ENCODE measurements around the gene NUP43.
"Not testable (repeated sequence)": the region's sequence is repeated elsewhere in the genome, so short reads cannot be mapped to it uniquely, and the experiment has no call there.

The NUP43 gene

DNA sequence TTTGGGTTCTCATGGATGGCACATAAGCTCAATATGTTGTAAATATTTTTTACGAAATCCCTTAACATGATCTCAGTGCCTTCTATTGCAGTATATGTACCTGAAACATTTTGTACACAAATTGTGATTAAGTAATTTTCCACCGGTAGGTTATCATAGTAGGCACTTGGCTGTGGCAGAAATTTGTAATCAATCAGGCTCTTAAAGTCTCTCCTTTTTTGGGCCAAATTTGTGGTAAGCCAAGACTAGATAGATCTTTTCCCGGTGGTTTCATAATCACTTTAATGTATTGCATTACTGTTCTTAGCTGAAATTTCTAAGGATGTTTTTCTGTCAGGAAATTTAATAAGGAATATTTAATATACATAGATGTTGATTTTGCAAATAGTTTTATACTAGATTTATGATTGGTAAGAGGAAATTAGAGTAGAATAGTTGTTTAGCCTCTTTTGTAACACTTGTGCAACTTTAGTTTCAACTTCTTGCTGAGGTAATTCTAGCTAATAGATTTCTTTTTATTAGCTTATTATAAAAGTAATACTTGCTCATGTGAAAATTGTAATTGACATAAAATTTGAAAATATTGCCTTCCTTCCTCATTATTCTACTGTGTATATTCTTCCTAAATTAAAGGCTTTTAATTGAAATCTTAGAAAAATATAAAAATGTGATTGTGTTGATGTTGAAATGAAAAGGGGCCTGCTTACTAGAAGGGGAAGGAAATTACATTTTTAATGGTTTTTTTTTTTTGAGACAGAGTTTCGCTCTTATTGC, 6.5 kb upstream of the NUP43 start:
- Histone ChIP-seq H2AK5ac (ENCODE audit: low read depth, low read length) (no peak overlapping the region), H3K79me1 (ENCODE audit: low read depth, low read length) (peaks cover 8% of the 10 kb centered on the region), H3K27me3 (ENCODE audit: control insufficient read depth in 3 of 3, insufficient read depth in 3 of 3, low read depth in 1 of 3, low read length in 3 of 3) (no peaks in the 10 kb centered on the region), H3K4me2 (ENCODE audit: insufficient read depth, low read length, poor library complexity, severe bottlenecking) (no peak overlapping the region), H3K4me3 (ENCODE audit: low read length in 2 of 2) (no peak overlapping the region), H2BK12ac (ENCODE audit: low read length) (no peak overlapping the region), H3K36me3 (replicated peaks in 1 of 2; ENCODE audit: control insufficient read depth in 2 of 2, insufficient read depth in 2 of 2, low read length in 2 of 2) (no peaks in the 10 kb centered on the region), H3K4me1 (ENCODE audit: control insufficient read depth in 2 of 2, insufficient read depth in 1 of 2, low read depth in 1 of 2, low read length in 2 of 2) (peaks cover 0 to 3% of the 10 kb centered on the region in 2 donors), H4K91ac (ENCODE audit: low read depth, low read length, poor library complexity) (no peak overlapping the region), H2BK120ac (ENCODE audit: low read depth, low read length) (no peak overlapping the region), H2AFZ (ENCODE audit: low read length) (no peak overlapping the region), H3K27ac (replicated peaks; ENCODE audit: low read length) (no peak overlapping the region), H3K9ac (ENCODE audit: low read depth, low read length, poor library complexity) (no peak overlapping the region), H2BK15ac (ENCODE audit: low read length) (no peak overlapping the region), H3K14ac (ENCODE audit: low read length) (no peak overlapping the region), H3K23ac (ENCODE audit: low read depth, low read length, poor library complexity) (no peak overlapping the region), H2BK5ac (ENCODE audit: low read length) (no peak overlapping the region), H3K4ac (ENCODE audit: low read length) (no peak overlapping the region), H4K8ac (ENCODE audit: low read depth, low read length) (no peak overlapping the region), H3K9me3 (replicated peaks in 1 of 2; ENCODE audit: control insufficient read depth in 2 of 2, insufficient read depth in 1 of 2, low read depth in 1 of 2, low read length in 2 of 2) (peaks cover 0 to 2% of the 10 kb centered on the region in 2 donors), H3K18ac (ENCODE audit: low read length) (no peak overlapping the region)
- DNase-seq (ENCODE audit: low spot score), result no peak
- no CpG with 5 or more reads among the region's 4 CpGs for WGBS, 2 donors (ENCODE audit: extremely low coverage in 2 of 2, insufficient read length in 2 of 2, insufficient replicate concordance in 1 of 2)

DNA sequence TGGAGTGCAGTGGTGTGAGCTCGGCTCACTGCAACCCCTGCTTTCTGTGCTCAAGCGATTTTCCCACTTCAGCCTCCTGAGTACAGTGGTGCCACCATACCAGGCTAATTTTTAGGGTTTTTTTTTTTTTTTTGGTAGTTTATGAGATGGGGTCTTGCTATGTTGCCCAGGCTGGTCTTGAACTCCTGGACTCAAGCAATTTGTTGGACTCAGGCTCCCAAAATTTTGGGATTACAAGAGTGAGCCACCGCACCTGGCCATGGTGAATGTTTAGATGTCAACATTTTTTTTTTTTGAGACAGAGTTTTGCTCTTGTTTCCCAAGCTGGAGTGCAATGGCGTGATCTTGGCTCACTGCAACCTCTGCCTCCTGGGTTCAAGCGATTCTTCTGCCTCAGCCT, 5.6 kb upstream of the NUP43 start:
- H3K79me1 ChIP-seq (ENCODE audit: low read depth, low read length); H2AFZ ChIP-seq (ENCODE audit: low read length); H2BK120ac ChIP-seq (ENCODE audit: low read depth, low read length); H2BK15ac ChIP-seq (ENCODE audit: low read length); H3K27ac ChIP-seq (replicated peaks; ENCODE audit: low read length); DNase-seq (ENCODE audit: low spot score); H3K27me3 ChIP-seq (ENCODE audit: control insufficient read depth in 3 of 3, insufficient read depth in 3 of 3, low read depth in 1 of 3, low read length in 3 of 3); H4K91ac ChIP-seq (ENCODE audit: low read depth, low read length, poor library complexity); H3K9me3 ChIP-seq (replicated peaks in 1 of 2; ENCODE audit: control insufficient read depth in 2 of 2, insufficient read depth in 1 of 2, low read depth in 1 of 2, low read length in 2 of 2); H3K4me2 ChIP-seq (ENCODE audit: insufficient read depth, low read length, poor library complexity, severe bottlenecking); H3K14ac ChIP-seq (ENCODE audit: low read length); H4K8ac ChIP-seq (ENCODE audit: low read depth, low read length); H3K18ac ChIP-seq (ENCODE audit: low read length); H3K36me3 ChIP-seq (replicated peaks in 1 of 2; ENCODE audit: control insufficient read depth in 2 of 2, insufficient read depth in 2 of 2, low read length in 2 of 2); H3K23ac ChIP-seq (ENCODE audit: low read depth, low read length, poor library complexity); H3K4me3 ChIP-seq (ENCODE audit: low read length in 2 of 2); H3K9ac ChIP-seq (ENCODE audit: low read depth, low read length, poor library complexity); H2AK5ac ChIP-seq (ENCODE audit: low read depth, low read length); H2BK5ac ChIP-seq (ENCODE audit: low read length); H2BK12ac ChIP-seq (ENCODE audit: low read length); H3K4ac ChIP-seq (ENCODE audit: low read length); H3K4me1 ChIP-seq (ENCODE audit: control insufficient read depth in 2 of 2, insufficient read depth in 1 of 2, low read depth in 1 of 2, low read length in 2 of 2): not testable (repeated sequence)
- WGBS, 2 donors (ENCODE audit: extremely low coverage in 2 of 2, insufficient read length in 2 of 2, insufficient replicate concordance in 1 of 2), result no CpG with 5 or more reads among the region's 5 CpGs

DNA sequence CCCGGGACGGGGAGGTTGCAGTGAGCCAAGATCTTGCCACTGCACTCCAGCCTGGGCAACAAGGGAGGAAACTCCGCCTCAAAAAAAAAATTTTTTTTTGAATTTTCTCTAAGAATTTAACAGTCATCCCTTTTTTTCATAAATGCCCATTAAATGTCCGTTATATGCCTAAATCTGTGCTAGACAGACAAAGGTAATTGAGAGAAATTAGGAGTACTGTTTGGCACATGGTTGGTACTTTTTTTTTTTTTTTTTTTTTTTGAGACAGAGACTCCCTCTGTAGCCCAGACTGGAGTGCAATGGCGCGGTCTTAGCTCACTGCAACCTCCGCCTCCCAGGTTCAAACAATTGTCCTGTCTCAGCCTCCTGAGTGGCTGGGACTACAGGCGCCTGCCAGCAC, 4.9 kb upstream of the NUP43 start:
- H2AK5ac ChIP-seq (ENCODE audit: low read depth, low read length), result no peak overlapping the region
- DNase-seq (ENCODE audit: low spot score), result no peak
- H2BK12ac ChIP-seq (ENCODE audit: low read length), result no peak overlapping the region
- H4K8ac ChIP-seq (ENCODE audit: low read depth, low read length), result no peak overlapping the region
- H2BK5ac ChIP-seq (ENCODE audit: low read length), result no peak overlapping the region
- no peak overlapping the region for H2AFZ ChIP-seq (ENCODE audit: low read length)
- H3K36me3 ChIP-seq (replicated peaks in 1 of 2; ENCODE audit: control insufficient read depth in 2 of 2, insufficient read depth in 2 of 2, low read length in 2 of 2), result no peaks in the 10 kb centered on the region
- no peak overlapping the region for H3K9ac ChIP-seq (ENCODE audit: low read depth, low read length, poor library complexity)
- no CpG with 5 or more reads among the region's 8 CpGs for WGBS, 2 donors (ENCODE audit: extremely low coverage in 2 of 2, insufficient read length in 2 of 2, insufficient replicate concordance in 1 of 2)
- no peak overlapping the region for H4K91ac ChIP-seq (ENCODE audit: low read depth, low read length, poor library complexity)
- H3K4me3 ChIP-seq (ENCODE audit: low read length in 2 of 2), result no peak overlapping the region
- no peak overlapping the region for H3K27ac ChIP-seq (replicated peaks; ENCODE audit: low read length)
- H3K4me1 ChIP-seq (ENCODE audit: control insufficient read depth in 2 of 2, insufficient read depth in 1 of 2, low read depth in 1 of 2, low read length in 2 of 2), result peaks cover 0 to 6% of the 10 kb centered on the region in 2 donors
- H3K4ac ChIP-seq (ENCODE audit: low read length), result no peak overlapping the region
- peaks cover 8% of the 10 kb centered on the region for H3K79me1 ChIP-seq (ENCODE audit: low read depth, low read length)
- no peak overlapping the region for H2BK15ac ChIP-seq (ENCODE audit: low read length)
- H3K23ac ChIP-seq (ENCODE audit: low read depth, low read length, poor library complexity), result no peak overlapping the region
- no peaks in the 10 kb centered on the region for H3K27me3 ChIP-seq (ENCODE audit: control insufficient read depth in 3 of 3, insufficient read depth in 3 of 3, low read depth in 1 of 3, low read length in 3 of 3)
- H3K14ac ChIP-seq (ENCODE audit: low read length), result no peak overlapping the region
- H3K18ac ChIP-seq (ENCODE audit: low read length), result no peak overlapping the region
- no peak overlapping the region for H3K4me2 ChIP-seq (ENCODE audit: insufficient read depth, low read length, poor library complexity, severe bottlenecking)
- peaks cover 0 to 2% of the 10 kb centered on the region in 2 donors for H3K9me3 ChIP-seq (replicated peaks in 1 of 2; ENCODE audit: control insufficient read depth in 2 of 2, insufficient read depth in 1 of 2, low read depth in 1 of 2, low read length in 2 of 2)
- H2BK120ac ChIP-seq (ENCODE audit: low read depth, low read length), result no peak overlapping the region

DNA sequence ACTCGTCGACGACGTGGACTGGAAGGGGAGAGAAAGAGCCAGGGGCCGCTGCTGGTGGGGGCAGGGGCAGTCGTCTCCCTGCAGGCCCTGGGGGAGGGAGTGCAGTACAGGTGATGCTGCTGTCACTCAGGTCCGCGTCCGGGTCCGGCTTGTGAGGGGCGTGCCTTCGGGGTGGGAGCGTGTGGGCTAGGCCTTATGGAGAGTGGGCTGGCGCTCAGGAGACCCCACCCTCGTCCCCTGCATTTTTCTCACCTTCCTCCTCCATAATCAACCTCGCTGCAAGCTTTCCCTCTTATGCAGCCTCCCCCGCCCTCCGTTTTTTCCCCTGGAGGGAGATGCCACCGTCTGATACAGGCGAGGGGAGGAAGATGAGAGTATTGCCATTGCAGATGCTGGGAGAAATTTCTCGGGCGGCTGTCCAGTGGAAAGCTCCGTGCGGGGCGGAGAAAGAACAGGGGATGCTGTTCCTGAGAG, 3.8 kb upstream of the NUP43 start:
- Histone ChIP-seq H3K18ac (ENCODE audit: low read length) (peak overlapping the region; percentile 97), H3K23ac (ENCODE audit: low read depth, low read length, poor library complexity) (peak overlapping the region; percentile 100), H2AFZ (ENCODE audit: low read length) (peak overlapping the region; percentile 100), H2BK15ac (ENCODE audit: low read length) (no peak overlapping the region), H4K91ac (ENCODE audit: low read depth, low read length, poor library complexity) (no peak overlapping the region), H3K4me2 (ENCODE audit: insufficient read depth, low read length, poor library complexity, severe bottlenecking) (peak overlapping the region; percentile 89), H3K79me1 (ENCODE audit: low read depth, low read length) (peaks cover 10% of the 10 kb centered on the region), H2AK5ac (ENCODE audit: low read depth, low read length) (peak overlapping the region; percentile 70), H4K8ac (ENCODE audit: low read depth, low read length) (no peak overlapping the region), H3K36me3 (replicated peaks in 1 of 2; ENCODE audit: control insufficient read depth in 2 of 2, insufficient read depth in 2 of 2, low read length in 2 of 2) (no peaks in the 10 kb centered on the region), H3K27me3 (ENCODE audit: control insufficient read depth in 3 of 3, insufficient read depth in 3 of 3, low read depth in 1 of 3, low read length in 3 of 3) (no peaks in the 10 kb centered on the region), H3K4me3 (ENCODE audit: low read length in 2 of 2) (peak overlapping the region; percentile 75 to 96), H3K14ac (ENCODE audit: low read length) (peak overlapping the region; percentile 85), H3K9me3 (replicated peaks in 1 of 2; ENCODE audit: control insufficient read depth in 2 of 2, insufficient read depth in 1 of 2, low read depth in 1 of 2, low read length in 2 of 2) (peaks cover 0 to 2% of the 10 kb centered on the region in 2 donors), H3K9ac (ENCODE audit: low read depth, low read length, poor library complexity) (peak overlapping the region; percentile 95), H3K4ac (ENCODE audit: low read length) (peak overlapping the region; percentile 84), H2BK120ac (ENCODE audit: low read depth, low read length) (no peak overlapping the region), H3K4me1 (ENCODE audit: control insufficient read depth in 2 of 2, insufficient read depth in 1 of 2, low read depth in 1 of 2, low read length in 2 of 2) (peaks cover 0 to 6% of the 10 kb centered on the region in 2 donors), H3K27ac (replicated peaks; ENCODE audit: low read length) (peak overlapping the region; percentile 92), H2BK5ac (ENCODE audit: low read length) (peak overlapping the region; percentile 88), H2BK12ac (ENCODE audit: low read length) (no peak overlapping the region)
- peak; percentile 49 for DNase-seq (ENCODE audit: low spot score)
- WGBS, 2 donors (ENCODE audit: extremely low coverage in 2 of 2, insufficient read length in 2 of 2, insufficient replicate concordance in 1 of 2), result no CpG with 5 or more reads among the region's 25 CpGs
